ENCODE measurements around the gene CENPX. TPM values are rescaled to one million over a fixed set of nuclear protein-coding genes. Genes with fewer than 3 reads are reported as not detected.

Gene CENPX
- total and polyA plus RNA-seq, 2 of the 13 experiments (the other 11 are each of a cell fraction or from before 2014, with no cell fraction given) = 92.7 to 170 TPM

DNA sequence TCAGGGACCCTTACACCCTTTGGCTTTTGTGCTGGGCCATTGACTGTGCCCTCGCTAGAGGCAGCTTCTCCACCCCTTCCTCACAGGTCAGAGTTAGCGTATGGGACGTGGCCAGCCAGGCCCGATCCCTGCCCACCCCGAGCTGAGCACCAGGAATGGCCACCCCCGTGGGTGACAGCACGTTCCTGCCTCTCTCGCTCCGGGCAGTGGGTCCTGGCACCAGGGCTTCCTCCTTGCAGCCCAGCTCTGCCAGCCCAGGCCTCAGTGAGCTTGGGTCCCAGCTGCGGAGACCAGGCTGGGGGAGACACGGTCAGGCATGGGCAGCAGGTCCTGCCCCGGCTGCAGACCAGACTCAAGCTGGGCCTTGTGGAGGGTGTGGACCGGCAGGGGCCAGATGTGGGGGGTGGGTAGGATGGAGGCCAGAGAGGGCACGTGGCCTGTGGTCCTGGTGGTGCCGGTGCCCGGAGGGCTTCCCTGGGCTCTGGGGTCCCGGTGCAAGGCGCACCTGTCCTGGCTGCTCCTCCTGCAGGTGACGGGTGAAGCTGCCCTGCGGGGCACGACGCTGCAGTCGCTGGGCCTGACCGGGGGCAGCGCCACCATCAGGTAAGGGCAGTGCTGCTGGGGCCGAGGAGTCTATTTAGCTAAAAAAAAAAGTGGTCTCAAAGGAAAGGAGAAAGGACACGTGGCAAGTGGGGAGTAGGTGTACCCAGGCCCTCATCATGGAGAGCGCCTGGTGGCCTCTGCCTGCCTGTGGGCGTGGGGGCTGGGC lies 27.0 kb downstream of the CENPX start (continued):
- peak; percentile 65 for TF ChIP-seq SP4 (CRISPR knock-in tag; IDR thresholded peaks at IDR 0.05)
- TF ChIP-seq, protein P1, sequence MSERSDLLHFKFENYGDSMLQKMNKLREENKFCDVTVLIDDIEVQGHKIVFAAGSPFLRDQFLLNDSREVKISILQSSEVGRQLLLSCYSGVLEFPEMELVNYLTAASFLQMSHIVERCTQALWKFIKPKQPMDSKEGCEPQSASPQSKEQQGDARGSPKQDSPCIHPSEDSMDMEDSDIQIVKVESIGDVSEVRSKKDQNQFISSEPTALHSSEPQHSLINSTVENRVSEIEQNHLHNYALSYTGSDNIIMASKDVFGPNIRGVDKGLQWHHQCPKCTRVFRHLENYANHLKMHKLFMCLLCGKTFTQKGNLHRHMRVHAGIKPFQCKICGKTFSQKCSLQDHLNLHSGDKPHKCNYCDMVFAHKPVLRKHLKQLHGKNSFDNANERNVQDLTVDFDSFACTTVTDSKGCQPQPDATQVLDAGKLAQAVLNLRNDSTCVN (CRISPR knock-in tag; IDR thresholded peaks at IDR 0.05; ENCODE audit: borderline replicate concordance) = peak; percentile 19; the same call in 1 of the 2 replicates
- peak; percentile 90 for TF ChIP-seq RAD21 (CRISPR knock-in tag; IDR thresholded peaks at IDR 0.05)
- TF ChIP-seq, protein P2, sequence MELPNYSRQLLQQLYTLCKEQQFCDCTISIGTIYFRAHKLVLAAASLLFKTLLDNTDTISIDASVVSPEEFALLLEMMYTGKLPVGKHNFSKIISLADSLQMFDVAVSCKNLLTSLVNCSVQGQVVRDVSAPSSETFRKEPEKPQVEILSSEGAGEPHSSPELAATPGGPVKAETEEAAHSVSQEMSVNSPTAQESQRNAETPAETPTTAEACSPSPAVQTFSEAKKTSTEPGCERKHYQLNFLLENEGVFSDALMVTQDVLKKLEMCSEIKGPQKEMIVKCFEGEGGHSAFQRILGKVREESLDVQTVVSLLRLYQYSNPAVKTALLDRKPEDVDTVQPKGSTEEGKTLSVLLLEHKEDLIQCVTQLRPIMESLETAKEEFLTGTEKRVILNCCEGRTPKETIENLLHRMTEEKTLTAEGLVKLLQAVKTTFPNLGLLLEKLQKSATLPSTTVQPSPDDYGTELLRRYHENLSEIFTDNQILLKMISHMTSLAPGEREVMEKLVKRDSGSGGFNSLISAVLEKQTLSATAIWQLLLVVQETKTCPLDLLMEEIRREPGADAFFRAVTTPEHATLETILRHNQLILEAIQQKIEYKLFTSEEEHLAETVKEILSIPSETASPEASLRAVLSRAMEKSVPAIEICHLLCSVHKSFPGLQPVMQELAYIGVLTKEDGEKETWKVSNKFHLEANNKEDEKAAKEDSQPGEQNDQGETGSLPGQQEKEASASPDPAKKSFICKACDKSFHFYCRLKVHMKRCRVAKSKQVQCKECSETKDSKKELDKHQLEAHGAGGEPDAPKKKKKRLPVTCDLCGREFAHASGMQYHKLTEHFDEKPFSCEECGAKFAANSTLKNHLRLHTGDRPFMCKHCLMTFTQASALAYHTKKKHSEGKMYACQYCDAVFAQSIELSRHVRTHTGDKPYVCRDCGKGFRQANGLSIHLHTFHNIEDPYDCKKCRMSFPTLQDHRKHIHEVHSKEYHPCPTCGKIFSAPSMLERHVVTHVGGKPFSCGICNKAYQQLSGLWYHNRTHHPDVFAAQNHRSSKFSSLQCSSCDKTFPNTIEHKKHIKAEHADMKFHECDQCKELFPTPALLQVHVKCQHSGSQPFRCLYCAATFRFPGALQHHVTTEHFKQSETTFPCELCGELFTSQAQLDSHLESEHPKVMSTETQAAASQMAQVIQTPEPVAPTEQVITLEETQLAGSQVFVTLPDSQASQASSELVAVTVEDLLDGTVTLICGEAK (IDR thresholded peaks at IDR 0.05) = no peak
- TF ChIP-seq, protein P2 (CRISPR knock-in tag; IDR thresholded peaks at IDR 0.05) = peak; percentile 61; the same call in 1 of the 2 replicates
- TF ChIP-seq ZNF652 (CRISPR knock-in tag; IDR thresholded peaks at IDR 0.05; ENCODE audit: borderline replicate concordance, low read depth) = peak; percentile 21; the same call in 1 of the 2 replicates
- TF ChIP-seq FOXA3 (CRISPR knock-in tag; IDR thresholded peaks at IDR 0.05) = peak; percentile 52
- TF ChIP-seq ZNF12 (CRISPR knock-in tag; IDR thresholded peaks at IDR 0.05) = no peak
- peak; percentile 30 for TF ChIP-seq PHF5A (CRISPR knock-in tag; IDR thresholded peaks at IDR 0.05; ENCODE audit: low read depth, unreplicated experiment)
- no peak; the same call in 1 of the 2 replicates for TF ChIP-seq FOXO1 (CRISPR knock-in tag; IDR thresholded peaks at IDR 0.05)
- peak; percentile 81; the same call in 1 of the 2 replicates for TF ChIP-seq ZNF773 (CRISPR knock-in tag; IDR thresholded peaks at IDR 0.05; ENCODE audit: borderline replicate concordance)
- peak; percentile 36; the same call in 1 of the 2 replicates for TF ChIP-seq ZNF468 (CRISPR knock-in tag; IDR thresholded peaks at IDR 0.05)
- no peak for TF ChIP-seq ATRX (CRISPR knock-in tag; IDR thresholded peaks at IDR 0.05; ENCODE audit: borderline replicate concordance)

Measured in HepG2 (cell line).